GM18505 (cell line): ENCODE measurements around the gene ABI2.

Experiments
- ATAC-seq: cut with Tn5 transposase; IDR thresholded peaks from one replicate; pipeline ENCODE4 v1.9.1; 2021; ENCODE audit not compliant: unreplicated experiment
- POLR2A ChIP-seq: IDR thresholded peaks from 4 replicates; pipeline ENCODE4 v1.6.1; 2011; ENCODE audit warnings: borderline replicate concordance; ENCODE audit not compliant: insufficient read depth, insufficient read length; ENCODE audit errors: extremely low read depth

ABI2 gene

GRCh38 chr2:203451689-203452088, 123.5 kb downstream of the ABI2 start:
- no peak for TF ChIP-seq POLR2A

DNA sequence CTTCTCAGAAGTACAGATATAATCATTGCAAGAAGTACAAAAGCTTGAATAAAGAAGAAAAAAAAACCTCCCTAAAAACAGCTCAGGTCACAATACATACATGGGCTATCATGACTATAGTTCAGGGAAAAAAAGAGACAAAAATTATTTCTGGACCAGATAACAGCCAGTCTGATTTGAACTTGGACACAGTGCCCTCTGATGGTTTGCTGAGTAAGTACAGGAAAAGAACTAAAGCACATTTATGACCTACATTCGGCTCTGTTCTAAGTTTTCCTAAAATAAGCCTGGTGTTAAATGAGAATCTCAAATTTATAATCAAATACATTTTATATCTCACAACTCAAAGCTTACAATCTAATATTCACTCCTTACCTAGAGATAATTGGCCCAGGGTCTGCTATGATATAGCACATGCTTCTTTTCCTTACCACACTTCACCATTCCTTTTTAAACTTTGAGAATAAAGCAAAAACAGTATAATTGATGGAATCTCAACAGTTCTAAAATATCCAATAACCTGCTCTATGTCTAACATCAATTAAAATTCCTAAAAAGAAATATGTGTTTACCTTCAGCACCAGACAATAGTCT, 125.8 kb downstream of the ABI2 start:
- no peak for ATAC-seq
- no peak for TF ChIP-seq POLR2A

More at GRCh38 chr2:203451689-203452088, 123.5 kb downstream of the ABI2 start:
- ATAC-seq: no peak

DNA sequence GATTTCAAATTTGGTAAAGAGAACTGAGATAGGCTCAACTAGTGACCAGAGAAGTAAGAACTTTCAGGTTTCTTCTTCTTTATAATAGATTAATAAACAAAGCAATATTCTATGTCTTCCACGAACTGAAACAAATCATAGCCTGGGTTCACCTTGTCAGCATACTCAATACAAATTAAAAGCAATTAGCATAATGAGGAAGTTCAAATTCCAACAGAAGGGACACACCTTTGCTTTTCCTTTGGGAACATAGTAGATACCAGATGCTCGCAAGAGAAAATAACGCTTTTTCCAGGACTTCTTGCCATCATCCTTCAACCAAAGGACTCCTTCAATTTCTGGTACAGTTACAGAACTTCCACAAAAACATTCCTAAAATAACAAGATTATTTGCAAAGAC, 127.0 kb downstream of the ABI2 start:
- no peak for ATAC-seq
- TF ChIP-seq POLR2A: no peak

GRCh38 chr2:203461746-203462145, 133.6 kb downstream of the ABI2 start:
- TF ChIP-seq POLR2A: no peak
- ATAC-seq: no peak

- no peak for ATAC-seq
- no peak for TF ChIP-seq POLR2A
Measured at GRCh38 chr2:203462308-203462707, 134.1 kb downstream of the ABI2 start.

DNA sequence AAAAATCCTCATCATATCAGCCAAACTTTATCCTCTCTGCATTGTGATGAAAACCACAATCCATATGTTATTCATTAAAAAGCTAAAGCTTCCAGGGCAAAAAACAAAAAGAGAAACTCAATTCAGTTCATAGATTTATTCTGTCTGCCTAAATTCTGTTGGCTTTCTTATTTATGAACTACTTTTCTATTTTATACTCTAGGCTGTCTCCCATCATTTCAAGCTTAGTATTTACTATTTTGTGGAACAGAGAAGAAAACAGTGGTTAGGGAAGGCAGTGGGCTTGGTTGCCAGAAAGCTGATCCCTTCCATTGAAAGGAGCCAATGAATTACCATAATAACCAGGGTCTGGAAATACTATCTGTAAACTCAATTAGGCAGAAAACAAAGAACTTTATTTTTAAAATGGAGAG, 135.1 kb downstream of the ABI2 start:
- TF ChIP-seq POLR2A: no peak

GRCh38 chr2:203469546-203469945, 141.4 kb downstream of the ABI2 start:
- no peak for ATAC-seq
- no peak for TF ChIP-seq POLR2A

More for the DNA sequence above, 135.1 kb downstream of the ABI2 start:
- ATAC-seq: no peak

GRCh38 chr2:203470371-203470770, 142.2 kb downstream of the ABI2 start:
- no peak for ATAC-seq
- TF ChIP-seq POLR2A: no peak

- no peak for TF ChIP-seq POLR2A
- ATAC-seq: no peak
Measured at GRCh38 chr2:203471323-203471722, 143.1 kb downstream of the ABI2 start.

GRCh38 chr2:203476881-203477280, 148.7 kb downstream of the ABI2 start:
- no peak for TF ChIP-seq POLR2A
- ATAC-seq: no peak

- no peak for TF ChIP-seq POLR2A
- ATAC-seq: no peak
Measured at GRCh38 chr2:203480623-203481022, 152.4 kb downstream of the ABI2 start.

- no peak for TF ChIP-seq POLR2A
- peak; percentile 48 for ATAC-seq
Measured at GRCh38 chr2:203484266-203485112, 156.3 kb downstream of the ABI2 start.

DNA sequence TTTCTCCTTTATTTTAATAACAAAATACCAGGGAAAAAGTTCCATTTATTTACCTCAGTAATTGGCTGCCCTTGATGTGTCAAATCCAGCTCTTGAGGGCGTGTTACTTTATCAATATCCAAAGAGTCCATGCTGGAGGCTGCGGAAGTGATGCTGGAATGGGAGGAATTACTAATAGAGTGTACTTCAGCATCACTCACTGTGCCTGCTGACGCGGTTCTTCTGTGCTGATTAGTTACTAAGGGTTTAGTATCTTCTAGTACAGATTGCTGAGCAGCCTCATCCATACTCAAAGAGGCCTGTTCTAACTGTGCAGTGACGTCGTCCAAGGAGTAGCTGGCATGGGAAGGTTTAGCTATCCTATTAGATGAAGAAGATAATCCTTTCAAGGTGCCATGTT, 161.3 kb downstream of the ABI2 start:
- TF ChIP-seq POLR2A: no peak
- ATAC-seq: no peak

GRCh38 chr2:203490391-203490790, 162.2 kb downstream of the ABI2 start:
- no peak for ATAC-seq
- no peak for TF ChIP-seq POLR2A

DNA sequence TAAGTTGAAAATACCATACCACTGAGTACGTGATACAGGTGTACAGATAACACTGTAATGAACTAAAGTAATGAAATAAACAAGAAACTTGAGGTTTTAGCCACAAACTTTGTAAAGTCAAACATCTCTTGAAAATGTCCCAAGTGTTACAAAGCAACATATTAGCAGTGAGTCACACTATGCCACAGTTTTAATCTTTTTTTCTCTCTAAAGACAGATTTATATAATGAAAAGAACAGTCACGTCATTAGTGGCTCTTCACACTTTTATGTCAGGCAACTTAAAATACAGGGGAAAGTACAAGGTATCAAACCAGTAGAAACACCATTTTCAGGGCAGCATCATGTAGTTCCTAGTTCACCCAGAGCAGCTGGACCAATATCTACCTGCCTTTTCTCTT, 164.8 kb downstream of the ABI2 start:
- no peak for ATAC-seq
- no peak for TF ChIP-seq POLR2A
